ENCODE results near the gene UPF1.

GRCh38 chr19:18831524-18832305 lies at the start of gene UPF1:
- TF ChIP-seq, protein P1, sequence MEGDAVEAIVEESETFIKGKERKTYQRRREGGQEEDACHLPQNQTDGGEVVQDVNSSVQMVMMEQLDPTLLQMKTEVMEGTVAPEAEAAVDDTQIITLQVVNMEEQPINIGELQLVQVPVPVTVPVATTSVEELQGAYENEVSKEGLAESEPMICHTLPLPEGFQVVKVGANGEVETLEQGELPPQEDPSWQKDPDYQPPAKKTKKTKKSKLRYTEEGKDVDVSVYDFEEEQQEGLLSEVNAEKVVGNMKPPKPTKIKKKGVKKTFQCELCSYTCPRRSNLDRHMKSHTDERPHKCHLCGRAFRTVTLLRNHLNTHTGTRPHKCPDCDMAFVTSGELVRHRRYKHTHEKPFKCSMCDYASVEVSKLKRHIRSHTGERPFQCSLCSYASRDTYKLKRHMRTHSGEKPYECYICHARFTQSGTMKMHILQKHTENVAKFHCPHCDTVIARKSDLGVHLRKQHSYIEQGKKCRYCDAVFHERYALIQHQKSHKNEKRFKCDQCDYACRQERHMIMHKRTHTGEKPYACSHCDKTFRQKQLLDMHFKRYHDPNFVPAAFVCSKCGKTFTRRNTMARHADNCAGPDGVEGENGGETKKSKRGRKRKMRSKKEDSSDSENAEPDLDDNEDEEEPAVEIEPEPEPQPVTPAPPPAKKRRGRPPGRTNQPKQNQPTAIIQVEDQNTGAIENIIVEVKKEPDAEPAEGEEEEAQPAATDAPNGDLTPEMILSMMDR (IDR thresholded peaks at IDR 0.05): no peak
- no peak for TF ChIP-seq EP300 (IDR thresholded peaks at IDR 0.05)
